ENCODE results near the gene LY9.

The LY9 gene

GRCh38 chr1:160797861-160798273 is 1.9 kb downstream of the LY9 start:
- H3K27ac ChIP-seq: no peak overlapping the region
- TF ChIP-seq, protein P1, sequence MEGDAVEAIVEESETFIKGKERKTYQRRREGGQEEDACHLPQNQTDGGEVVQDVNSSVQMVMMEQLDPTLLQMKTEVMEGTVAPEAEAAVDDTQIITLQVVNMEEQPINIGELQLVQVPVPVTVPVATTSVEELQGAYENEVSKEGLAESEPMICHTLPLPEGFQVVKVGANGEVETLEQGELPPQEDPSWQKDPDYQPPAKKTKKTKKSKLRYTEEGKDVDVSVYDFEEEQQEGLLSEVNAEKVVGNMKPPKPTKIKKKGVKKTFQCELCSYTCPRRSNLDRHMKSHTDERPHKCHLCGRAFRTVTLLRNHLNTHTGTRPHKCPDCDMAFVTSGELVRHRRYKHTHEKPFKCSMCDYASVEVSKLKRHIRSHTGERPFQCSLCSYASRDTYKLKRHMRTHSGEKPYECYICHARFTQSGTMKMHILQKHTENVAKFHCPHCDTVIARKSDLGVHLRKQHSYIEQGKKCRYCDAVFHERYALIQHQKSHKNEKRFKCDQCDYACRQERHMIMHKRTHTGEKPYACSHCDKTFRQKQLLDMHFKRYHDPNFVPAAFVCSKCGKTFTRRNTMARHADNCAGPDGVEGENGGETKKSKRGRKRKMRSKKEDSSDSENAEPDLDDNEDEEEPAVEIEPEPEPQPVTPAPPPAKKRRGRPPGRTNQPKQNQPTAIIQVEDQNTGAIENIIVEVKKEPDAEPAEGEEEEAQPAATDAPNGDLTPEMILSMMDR (conservative IDR thresholded peaks at IDR 0.05): no peak
- TF ChIP-seq ZFX (IDR thresholded peaks at IDR 0.05): no peak

GRCh38 chr1:160798439-160798838 is 2.5 kb downstream of the LY9 start:
- TF ChIP-seq, protein P1 (conservative IDR thresholded peaks at IDR 0.05): no peak
- no peak for TF ChIP-seq ZFX (IDR thresholded peaks at IDR 0.05)
- H3K27ac ChIP-seq: no peak overlapping the region

GRCh38 chr1:160799641-160800040 is 3.7 kb downstream of the LY9 start:
- no peak overlapping the region for H3K27ac ChIP-seq
- TF ChIP-seq ZFX (IDR thresholded peaks at IDR 0.05): no peak
- TF ChIP-seq, protein P1 (conservative IDR thresholded peaks at IDR 0.05): no peak

DNA sequence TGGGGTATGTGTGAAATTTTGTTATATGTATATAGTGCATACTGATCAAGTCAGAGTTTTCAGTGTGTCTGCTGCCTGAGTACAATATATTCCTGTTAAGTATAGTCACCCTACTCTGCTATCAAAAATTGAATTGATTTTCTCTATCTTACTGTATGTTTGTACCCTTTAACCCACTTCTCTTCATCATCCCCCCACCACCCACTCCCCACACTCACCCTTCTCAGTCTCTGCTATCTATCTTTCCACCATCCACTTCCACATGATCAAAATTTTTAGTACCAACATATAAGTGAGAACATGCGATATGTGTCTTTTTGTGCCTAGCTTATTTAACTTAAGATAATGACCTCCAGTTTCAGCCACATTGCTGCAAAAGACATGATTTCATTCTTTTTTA is 4.2 kb downstream of the LY9 start:
- no peak for TF ChIP-seq ZFX (IDR thresholded peaks at IDR 0.05)
- TF ChIP-seq, protein P1 (conservative IDR thresholded peaks at IDR 0.05): no peak
- no peak overlapping the region for H3K27ac ChIP-seq

- H3K27ac ChIP-seq: no peak overlapping the region
- TF ChIP-seq, protein P1 (conservative IDR thresholded peaks at IDR 0.05): no peak
- TF ChIP-seq ZFX (IDR thresholded peaks at IDR 0.05): no peak
These were observed 4.9 kb downstream of the LY9 start for GRCh38 chr1:160800645-160801408.

- TF ChIP-seq, protein P1 (conservative IDR thresholded peaks at IDR 0.05): no peak
- TF ChIP-seq ZFX (IDR thresholded peaks at IDR 0.05): no peak
- no peak overlapping the region for H3K27ac ChIP-seq
These were observed 6.0 kb downstream of the LY9 start for GRCh38 chr1:160801836-160802580.

DNA sequence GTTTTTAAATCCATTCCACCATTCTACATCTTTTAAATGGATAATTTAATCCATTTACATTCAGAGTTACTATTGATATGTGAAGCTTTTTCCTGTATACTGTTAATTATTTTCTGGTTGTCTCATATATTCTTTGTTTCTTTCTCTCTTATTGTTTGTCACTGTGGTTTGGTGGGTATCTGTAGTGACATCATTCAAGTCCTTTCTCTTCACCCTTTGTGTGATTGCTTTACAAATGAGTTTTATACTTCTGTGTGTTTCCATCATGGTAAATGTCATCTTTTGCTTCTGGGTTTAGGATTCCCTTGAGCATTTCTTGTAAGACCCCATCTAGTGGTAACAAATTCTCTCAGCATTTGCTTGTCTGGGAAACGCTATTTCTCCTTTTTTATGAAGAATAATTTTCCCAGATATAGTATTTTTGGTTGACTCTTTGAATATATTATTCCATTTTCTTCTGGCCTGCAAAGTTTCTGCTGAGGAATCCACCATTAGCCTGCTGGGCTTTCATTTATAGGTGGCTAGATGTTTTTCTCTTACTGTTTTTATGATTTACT is 10.2 kb downstream of the LY9 start:
- no peak overlapping the region for H3K27ac ChIP-seq
- TF ChIP-seq, protein P1 (conservative IDR thresholded peaks at IDR 0.05): peak; percentile 31
- no peak for TF ChIP-seq ZFX (IDR thresholded peaks at IDR 0.05)

All from C4-2B (cell line).